CMK (cell line): Measurements from ENCODE around the gene KCNK1.

ENCODE experiments used
- DNase-seq: peaks from one replicate; pipeline ENCODE4 v3.0.0-alpha.2; 2010; ENCODE audit warnings: low read depth

Gene KCNK1

DNA sequence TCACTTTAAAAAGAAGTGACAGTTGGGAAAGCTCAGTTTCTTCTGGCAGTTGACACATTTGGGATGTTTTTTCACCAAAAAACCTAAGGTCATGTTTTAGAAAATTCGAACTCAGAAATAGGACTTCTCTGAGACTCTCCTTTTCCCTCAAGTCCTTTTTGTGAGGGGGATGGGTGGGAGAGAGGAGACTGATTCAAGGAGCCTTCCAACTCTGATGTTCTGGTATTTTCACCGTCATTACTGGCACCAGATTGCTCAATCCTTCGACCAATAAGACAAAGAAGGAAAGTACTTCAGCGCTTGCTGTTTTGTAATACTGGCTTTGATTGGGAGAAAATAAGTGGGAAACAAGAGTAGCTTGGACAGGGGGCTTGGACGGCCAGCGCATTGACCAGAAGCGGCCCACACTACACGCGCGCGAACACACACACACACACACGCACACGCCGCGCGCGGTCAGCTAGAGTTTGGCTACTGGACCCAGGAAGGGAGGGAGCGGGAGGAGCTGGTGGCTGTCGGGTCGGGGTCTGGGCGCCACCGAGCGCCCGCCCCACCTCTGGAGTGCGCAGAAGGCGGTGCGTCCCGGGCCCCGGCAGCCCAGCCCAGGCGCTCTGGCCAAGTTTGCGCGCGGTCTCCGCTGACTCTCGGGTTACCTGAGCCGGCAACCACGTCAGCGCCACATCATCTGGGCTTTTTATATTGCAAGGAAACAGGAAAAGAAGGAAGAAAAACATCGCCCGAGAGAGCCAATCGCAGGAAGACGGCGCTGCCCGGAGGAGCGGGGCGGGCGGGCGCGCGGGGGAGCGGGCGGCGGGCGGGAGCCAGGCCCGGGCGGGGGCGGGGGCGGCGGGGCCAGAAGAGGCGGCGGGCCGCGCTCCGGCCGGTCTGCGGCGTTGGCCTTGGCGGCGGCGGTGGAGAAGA is at the start of gene KCNK1:
KCNK1 (plus strand) TSS at position 855 of the 921 bp plus-strand sequence; CDS start at position 921, 66 bp downstream.
- DNase-seq = no peak

- DNase-seq = no peak
These were observed 48.6 kb upstream of the KCNK1 start for GRCh38 chr1:233565313-233565712.

GRCh38 chr1:233566886-233567285 is 47.0 kb upstream of the KCNK1 start:
- no peak for DNase-seq

DNA sequence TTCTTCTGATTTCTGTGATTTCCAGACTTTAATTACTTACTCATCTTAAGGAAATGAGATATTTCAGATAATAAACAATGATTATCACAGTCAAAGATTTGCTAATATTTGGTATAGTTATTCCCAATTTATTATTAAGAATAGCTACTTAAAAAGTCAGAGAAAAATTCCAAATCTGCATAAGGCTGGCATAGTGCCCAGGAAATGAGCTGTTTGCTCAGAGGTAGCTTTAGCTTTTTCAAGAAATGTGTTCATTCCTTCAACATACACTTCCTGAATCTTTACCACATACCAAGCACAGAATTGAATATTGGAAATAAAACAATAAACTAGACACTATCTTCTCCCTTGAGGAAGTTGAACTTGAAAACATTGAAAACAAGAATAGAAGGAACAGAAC is 44.3 kb upstream of the KCNK1 start:
- DNase-seq = no peak

- DNase-seq = no peak
These were observed 43.7 kb upstream of the KCNK1 start for GRCh38 chr1:233570216-233570615.

- no peak for DNase-seq
These were observed 43.2 kb upstream of the KCNK1 start for GRCh38 chr1:233570706-233571105.

- DNase-seq = no peak
These were observed 41.0 kb upstream of the KCNK1 start for GRCh38 chr1:233572896-233573295.

GRCh38 chr1:233575450-233575849 is 38.5 kb upstream of the KCNK1 start:
- no peak for DNase-seq

- no peak for DNase-seq
These were observed 31.5 kb upstream of the KCNK1 start for GRCh38 chr1:233582439-233582838.

GRCh38 chr1:233584376-233584775 is 29.5 kb upstream of the KCNK1 start:
- no peak for DNase-seq

GRCh38 chr1:233584931-233585330 is 29.0 kb upstream of the KCNK1 start:
- peak; percentile 42 for DNase-seq

DNA sequence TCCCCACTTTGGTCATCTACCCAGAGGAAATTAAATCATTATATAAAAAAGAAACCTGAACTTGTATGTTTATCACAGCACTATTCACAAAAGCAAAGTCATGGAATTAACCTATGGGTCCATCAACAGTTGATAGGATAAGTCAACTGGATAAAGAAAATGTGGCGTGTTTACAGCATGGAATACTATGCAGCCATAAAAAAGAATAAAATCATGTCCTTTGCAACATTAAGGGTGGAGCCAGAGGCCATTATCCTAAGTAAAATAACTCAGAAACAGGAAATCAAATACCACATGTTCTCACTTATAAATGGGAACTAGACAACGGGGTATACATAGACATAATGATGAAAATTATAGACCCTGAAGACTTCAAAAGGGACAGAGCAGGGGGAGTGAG is 27.6 kb upstream of the KCNK1 start:
- no peak for DNase-seq

DNA sequence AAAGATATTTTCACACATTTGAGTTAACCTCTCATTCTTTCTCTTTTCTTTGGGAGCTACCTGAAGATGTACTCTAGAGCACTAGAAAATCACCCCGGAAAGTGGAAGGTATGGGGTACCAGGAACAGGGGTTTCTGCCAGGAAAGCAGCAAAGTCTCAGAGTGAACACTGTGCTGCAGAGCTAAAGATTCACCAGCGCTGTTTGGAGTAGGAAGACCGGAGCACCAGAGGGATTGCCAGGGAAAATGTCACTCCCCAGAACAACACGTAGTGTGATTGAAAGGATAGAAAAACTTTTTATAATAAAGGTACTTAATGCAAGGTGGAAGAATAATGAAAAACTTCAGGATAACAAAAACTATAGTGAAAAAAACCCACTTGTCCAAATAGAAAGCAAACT is 26.7 kb upstream of the KCNK1 start:
- DNase-seq = no peak

- no peak for DNase-seq
These were observed 25.7 kb upstream of the KCNK1 start for GRCh38 chr1:233587958-233588799.

- no peak for DNase-seq
These were observed 16.4 kb upstream of the KCNK1 start for GRCh38 chr1:233597489-233597901.

GRCh38 chr1:233598891-233599541 is 14.9 kb upstream of the KCNK1 start:
- no peak for DNase-seq

DNA sequence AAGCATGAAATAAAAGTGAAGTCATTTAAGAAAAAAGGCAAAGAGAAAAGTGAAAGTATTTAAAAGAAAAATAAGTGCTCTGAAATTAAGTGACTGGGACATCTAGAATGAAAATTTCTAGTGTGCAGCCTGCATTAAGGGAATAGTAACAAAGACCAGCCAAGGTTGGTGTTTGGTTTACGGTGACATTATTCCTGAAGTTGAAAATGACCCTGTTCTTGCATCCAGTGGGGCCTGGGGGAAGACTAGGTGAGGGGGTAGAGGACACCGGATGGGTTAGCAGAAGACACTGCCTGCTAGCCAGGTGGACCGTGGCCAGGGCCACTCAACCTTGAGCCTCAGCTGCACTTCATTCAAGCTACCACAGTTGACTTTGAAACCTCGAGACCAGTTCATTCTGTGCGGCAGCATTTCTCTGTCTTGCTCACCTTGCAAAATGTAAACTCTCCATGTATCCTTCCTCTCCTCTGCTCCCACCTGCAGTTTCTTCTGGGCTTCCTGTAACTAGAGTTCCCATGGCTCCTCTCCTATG is 14.3 kb upstream of the KCNK1 start:
- no peak for DNase-seq

DNA sequence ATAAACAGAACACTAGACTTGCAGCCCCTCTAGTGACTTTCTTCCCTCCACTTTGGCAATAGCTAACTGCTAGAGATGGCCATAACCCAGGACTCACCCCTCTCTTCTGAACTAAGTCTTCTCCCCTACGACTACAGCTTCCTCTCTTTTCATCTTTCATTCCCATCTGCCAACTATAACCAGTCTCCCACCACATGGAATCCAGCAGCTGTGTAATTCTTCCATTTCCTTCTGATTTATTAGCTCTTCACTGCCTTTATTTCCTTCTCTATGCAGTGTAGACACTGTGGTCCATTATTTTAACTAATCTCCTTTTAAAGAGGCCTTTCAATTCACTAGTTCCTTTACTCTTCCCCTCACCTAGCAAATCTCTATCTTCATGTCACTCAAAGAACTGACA is 13.4 kb upstream of the KCNK1 start:
- DNase-seq = no peak

GRCh38 chr1:233603478-233603877 is 10.4 kb upstream of the KCNK1 start:
- no peak for DNase-seq

DNA sequence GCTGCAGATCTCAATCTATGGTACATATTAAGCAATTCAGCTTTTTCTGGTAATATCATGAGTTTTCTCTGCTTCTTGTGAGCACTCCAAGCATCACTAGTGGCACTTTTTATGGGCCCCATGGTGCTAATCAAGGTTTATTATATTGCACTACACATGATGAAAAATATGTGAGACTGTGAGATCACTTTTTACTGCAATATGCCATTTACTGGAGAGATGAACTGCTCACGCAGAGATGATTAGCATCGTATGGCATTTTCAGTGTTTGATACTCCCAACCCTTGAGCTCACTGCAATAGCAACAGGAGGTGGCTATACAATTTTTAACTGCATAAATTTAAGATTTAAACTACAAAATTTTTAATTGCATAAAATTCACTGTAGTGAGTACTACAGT is 8.7 kb upstream of the KCNK1 start:
- no peak for DNase-seq

- no peak for DNase-seq
These were observed 7.1 kb upstream of the KCNK1 start for GRCh38 chr1:233606813-233607212.
